GM18858 (cell line): Measurements from ENCODE around the gene ITPKC.

Experiments
- ATAC-seq: cut with Tn5 transposase; IDR thresholded peaks from one replicate; pipeline ENCODE4 v1.9.1; 2021; ENCODE audit not compliant: unreplicated experiment

The ITPKC gene

DNA sequence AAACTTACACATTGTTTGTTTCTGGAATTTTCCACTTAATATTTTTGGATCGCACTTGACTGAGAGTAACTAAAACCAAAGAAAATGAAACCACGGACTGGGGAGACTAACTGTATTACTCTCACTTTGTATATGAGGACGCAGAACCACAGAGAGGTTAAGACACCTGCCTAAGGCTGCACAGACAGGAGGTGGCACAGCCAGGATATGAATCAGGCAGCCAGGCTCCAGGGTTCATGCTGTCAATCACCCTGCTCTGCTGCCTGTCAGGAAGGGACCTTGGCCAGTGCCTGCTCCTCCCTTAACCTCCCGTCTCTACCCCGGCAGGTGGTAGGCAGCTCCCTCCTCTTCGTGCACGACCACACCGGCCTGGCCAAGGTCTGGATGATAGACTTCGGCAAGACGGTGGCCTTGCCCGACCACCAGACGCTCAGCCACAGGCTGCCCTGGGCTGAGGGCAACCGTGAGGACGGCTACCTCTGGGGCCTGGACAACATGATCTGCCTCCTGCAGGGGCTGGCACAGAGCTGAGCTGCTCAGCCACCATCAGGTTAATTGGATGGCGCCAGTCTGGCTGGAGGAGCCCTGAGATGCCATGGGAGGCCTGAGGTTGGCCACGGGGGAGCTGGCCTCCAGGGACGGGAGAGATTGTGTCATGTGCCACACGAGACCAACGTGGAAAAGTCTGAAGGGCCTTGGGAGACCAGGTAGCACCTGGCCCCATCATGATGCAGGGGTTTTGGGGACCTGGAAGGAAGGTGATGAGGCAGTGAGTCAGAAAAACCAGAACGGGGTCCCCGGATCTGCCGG, 22.3 kb downstream of the ITPKC start:
- ATAC-seq, result no peak

- ATAC-seq, result no peak
Observed at GRCh38 chr19:40739871-40740703, 23.2 kb downstream of the ITPKC start.

GRCh38 chr19:40740747-40741146, 23.8 kb downstream of the ITPKC start:
- no peak for ATAC-seq

DNA sequence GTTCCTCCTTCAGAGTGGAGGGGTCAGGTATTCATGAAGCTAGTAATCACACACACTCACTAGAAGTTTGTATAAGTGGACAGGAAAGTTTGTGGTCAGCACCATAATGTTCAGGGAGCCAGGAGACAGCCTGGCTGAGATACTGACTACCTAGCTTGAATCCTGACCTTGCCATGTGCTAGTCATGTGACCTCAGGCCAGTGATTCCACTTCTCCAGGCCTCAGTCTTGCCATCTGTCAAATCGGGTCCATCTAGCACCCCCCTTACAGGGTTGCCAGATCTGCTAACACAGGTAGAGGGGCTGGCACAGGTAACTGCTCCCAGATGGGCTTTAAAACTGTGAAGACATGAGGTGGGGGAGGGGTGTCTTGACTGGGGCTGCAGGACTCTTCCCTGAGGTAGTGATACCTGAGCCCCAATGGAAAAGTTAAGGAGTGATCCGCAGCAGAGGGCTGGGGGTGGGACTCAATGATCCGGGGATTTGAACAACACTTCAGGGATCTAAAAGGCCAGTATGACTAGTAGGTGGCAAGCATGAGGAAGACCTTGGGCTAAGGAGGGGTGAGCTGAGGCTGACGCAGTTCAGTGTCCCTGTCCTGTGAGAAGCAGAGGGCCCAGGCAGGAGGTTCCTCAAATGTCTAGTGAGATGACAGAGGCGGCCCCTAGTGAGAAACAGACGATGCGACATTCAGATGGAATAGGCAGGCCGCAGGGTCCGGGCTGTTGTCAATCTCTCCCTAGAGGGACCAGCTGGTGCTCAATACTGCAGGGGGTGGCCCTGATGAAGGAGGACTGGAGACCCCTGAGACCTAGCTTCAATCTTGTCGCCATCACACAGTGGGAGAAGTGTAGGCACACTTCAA, 24.8 kb downstream of the ITPKC start:
- no peak for ATAC-seq

- ATAC-seq, result no peak
Observed at GRCh38 chr19:40742477-40742876, 25.6 kb downstream of the ITPKC start.

- no peak for ATAC-seq
Observed at GRCh38 chr19:40742886-40743285, 26.0 kb downstream of the ITPKC start.

GRCh38 chr19:40743926-40744325, 27.0 kb downstream of the ITPKC start:
- ATAC-seq, result no peak

GRCh38 chr19:40744554-40745401, 27.9 kb downstream of the ITPKC start:
- ATAC-seq, result no peak

DNA sequence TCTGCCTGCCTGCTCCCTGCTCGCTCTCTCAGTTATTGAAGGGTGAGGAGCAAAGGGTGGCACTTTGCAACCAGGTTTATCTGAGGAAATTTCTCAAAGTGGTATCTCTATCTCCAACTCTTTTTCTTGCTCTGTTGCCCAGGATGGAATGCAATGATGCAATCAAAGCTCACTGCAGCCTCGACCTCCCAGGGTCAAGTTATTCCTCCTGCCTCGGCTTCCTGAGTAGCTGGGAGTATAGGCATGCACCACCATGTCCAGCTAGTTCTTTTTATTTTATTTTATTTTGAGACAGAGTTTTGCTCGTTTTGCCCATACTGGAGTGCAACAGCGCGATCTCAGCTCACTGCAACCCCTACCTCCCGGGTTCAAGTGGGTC, 28.5 kb downstream of the ITPKC start:
- no peak for ATAC-seq

DNA sequence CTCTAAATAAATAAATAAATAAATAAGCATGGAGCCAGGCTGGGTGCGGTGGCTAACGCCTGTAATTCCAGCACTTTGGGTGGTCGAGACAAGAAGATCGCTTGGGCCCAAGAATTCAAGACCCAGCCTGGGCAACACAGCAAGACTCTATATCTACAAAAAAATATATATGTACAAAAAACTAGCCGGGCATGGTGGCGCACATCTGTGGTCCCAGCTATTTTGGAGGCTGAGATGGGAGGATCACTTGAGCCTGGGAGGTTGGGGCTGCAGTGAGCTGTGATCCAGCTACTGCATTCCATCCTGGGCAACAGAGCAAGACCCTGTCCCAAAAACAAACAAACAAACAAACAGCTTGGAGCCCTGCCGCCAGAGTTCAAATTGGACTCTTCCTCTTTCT, 30.6 kb downstream of the ITPKC start:
- no peak for ATAC-seq

- ATAC-seq, result peak; percentile 75
Observed at GRCh38 chr19:40750058-40750873, 33.4 kb downstream of the ITPKC start, which contains the start of gene ACTMAP. ACTMAP (minus strand) TSS chr19:40750477; CDS start chr19:40749803, 674 bp downstream.

- peak; percentile 32 for ATAC-seq
Observed at GRCh38 chr19:40750874-40751537, 34.1 kb downstream of the ITPKC start, which contains the start of gene SNRPA. SNRPA (plus strand) TSS chr19:40751203; CDS start chr19:40751409, 206 bp downstream.

DNA sequence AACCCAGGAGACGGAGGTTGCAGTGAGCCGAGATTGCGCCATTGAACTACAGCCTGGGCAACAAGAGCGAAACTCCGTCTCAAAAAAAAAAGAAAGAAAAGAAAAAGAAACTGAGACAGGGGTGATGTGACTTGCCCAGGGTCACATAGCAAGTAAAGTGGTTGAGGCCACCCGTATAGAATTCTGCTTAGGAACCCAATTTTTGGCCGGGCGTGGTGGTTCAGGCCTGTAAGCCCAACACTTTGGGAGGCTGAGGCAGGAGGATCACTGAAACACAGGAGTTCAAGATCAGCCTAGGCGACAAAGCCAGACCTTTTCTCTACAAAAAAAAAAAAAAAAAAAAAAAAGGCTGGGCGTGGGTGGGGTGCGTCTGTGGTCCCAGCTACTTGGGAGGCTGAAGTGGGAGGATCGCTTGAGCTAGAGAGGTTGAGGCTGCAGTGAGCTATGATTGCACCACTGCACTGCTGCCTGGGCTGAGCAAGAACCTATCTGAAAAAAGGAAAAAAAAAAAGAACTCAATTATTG, 35.4 kb downstream of the ITPKC start:
- no peak for ATAC-seq

DNA sequence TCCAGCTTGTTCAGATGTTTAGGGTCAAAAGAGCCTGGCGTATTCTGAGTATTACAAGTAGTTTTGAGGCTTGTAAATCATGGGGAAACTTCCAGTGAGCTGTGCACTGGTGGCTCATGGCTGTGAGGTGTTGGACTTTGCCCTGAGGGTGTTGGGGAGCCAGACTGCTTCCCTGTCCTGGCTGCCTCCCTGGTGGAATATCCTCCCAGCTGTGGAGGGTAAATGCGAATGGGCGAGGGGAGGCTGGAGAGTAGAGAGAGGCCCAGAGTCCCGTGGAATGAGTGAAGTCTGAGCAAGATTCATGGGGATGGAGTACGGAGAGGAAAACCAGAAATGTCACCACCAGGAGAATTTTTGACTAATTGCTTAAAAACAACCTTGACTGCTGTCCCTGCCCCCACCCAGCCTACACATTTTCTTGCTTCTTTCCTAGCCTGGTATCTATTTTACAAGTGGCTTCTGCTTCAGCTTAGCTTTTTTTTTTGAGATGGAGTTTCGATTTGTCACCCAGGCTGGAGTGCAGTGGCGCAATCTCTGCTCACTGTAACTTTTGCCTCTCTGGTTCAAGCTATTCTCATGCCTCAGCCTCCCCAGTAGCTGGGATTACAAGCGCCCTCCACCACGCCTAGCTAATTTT, 37.8 kb downstream of the ITPKC start:
- ATAC-seq, result no peak

- no peak for ATAC-seq
Observed at GRCh38 chr19:40755248-40755624, 38.3 kb downstream of the ITPKC start.

DNA sequence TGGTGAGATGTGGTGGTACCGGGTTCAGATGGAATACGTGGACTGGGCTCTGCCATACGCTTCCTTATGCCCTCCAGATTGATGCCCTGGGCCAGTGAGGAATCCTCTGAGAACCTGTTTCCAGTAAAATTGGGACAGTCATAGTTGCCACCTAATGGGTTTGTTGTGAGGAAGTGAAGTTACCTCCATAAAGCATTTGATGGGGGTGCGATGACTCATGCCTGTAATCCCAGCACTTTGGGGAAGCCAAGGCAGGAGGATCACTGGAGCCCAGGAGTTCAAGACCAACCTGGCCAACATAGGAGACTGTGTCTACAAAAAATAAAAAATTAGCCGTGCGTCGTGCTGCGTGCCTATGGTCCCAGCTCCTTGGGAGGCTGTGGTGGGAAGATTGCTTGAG, 38.9 kb downstream of the ITPKC start:
- ATAC-seq, result no peak

DNA sequence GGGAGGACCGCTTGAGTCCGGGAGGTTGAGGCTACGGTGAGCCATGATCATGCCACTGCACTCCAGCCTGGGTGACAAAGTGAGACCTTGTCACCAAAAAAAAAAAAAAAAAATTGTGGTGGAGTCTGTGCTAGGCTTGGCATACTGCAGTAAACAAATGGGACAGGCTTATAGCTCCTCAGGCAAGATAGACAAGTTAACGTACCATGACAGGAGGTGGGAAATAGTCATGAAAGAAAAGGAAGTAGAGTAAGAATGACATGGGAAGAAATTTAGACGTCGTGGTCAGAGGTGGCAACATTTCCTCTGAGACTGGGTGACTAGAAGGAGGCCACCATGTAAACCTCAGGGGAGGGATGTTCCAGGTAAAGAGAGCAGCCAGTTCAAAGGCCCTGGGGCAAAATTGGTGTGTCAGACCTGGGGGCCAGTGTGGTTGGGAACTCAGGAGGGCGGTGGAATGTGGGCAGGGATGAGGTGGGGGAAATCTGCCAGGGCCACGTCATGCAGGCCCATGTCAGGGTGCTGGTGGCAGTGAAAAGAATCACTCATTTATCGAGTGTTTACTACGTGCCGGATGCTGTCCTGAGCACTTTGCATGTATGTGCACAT, 39.7 kb downstream of the ITPKC start:
- no peak for ATAC-seq

DNA sequence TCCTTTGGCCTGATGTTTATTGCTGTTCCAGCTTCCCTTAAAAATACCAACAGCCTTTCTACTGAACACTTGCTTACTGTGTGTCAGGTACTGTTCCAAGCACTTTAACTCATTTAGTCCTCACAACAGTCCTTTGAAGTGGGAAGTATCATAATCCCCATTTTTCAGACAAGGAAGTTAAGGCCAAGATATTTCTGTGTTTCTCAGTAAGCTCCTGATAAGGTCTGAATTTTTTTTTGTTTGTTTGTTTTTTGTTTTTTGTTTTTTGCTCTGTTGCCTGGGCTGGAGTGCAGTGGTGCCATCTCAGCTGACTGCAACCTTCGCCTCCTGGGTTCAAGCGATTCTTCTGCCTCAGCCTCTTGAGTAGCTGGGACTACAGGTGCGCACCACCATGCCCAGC, 41.6 kb downstream of the ITPKC start:
- ATAC-seq, result no peak
